A549 (cell line): ENCODE measurements around the gene PROSER1. TPM values are rescaled to one million over a fixed set of nuclear protein-coding genes. Genes with fewer than 3 reads are reported as not detected.

Experiments used
- ATAC-seq, 2 experiments: fragments of 200-7000 bp in 1 of 2; fragments of >200 bp in 1 of 2; cut with Nextera tagmentation in 1 of 2; cut with Tn5 transposase in 1 of 2; 3 replicates each; pipeline versions ENCODE4 v1.8.0 to v1.9.1; 2018 to 2020; ENCODE audit warnings: mild to moderate bottlenecking in 1 of 2, moderate library complexity in 1 of 2
- CTCF ChIA-PET: fragments of 300-600 bp; sonication (Branson Sonifier 250); formaldehyde crosslinking; extraction: SDS; loops from one replicate; lab custom pipeline; 2021; ENCODE audit warnings: antibody characterized with exemption, inconsistent platforms; lab: Yijun Ruan, JAX
- POLR2A ChIA-PET: fragments of 350-600 bp; formaldehyde crosslinking; extraction: SDS; loops from one replicate; lab custom pipeline; 2021; ENCODE audit warnings: antibody characterized with exemption, inconsistent platforms; lab: Yijun Ruan, JAX
- DNase-seq, 2 experiments: peaks; one replicate each; pipeline versions ENCODE4 v3.0.0 to v3.0.0-alpha.2; 2011 to 2016; ENCODE audit warnings: low read depth in 1 of 2, low spot score in 1 of 2
- FAIRE-seq: peaks from 2 replicates; lab custom pipeline; 2011; peaks lifted over from hg19 to GRCh38; lab: Jason Lieb, UNC
- H3K27ac ChIP-seq, 2 experiments: fragments of >200 bp; sonication (Bioruptor Twin); formaldehyde crosslinking; 3 replicates each; pipeline ENCODE4 v1.5.1; 2016 to 2017
- H3K4me1 ChIP-seq: fragments of >200 bp; sonication (Bioruptor Twin); formaldehyde crosslinking; 3 replicates; pipeline ENCODE4 v1.6.1; 2016
- H3K4me2 ChIP-seq: fragments of >200 bp; sonication (Bioruptor Twin); formaldehyde crosslinking; 3 replicates; pipeline ENCODE4 v1.6.1; 2016
- H3K4me3 ChIP-seq: fragments of >200 bp; sonication (Bioruptor Twin); formaldehyde crosslinking; 3 replicates; pipeline ENCODE4 v1.5.1; 2016
- H3K9me3 ChIP-seq: fragments of >200 bp; sonication (Bioruptor Twin); formaldehyde crosslinking; 3 replicates; pipeline ENCODE4 v1.6.1; 2016
- ATOH8 ChIP-seq: fragments of 250-450 bp; sonication (Bioruptor Pico); IDR thresholded peaks from 2 replicates; pipeline ENCODE4 v1.5.0; 2020; ENCODE audit warnings: low read depth, mild to moderate bottlenecking, moderate library complexity
- BCL3 ChIP-seq: fragments of >200 bp; sonication (Bioruptor Twin); formaldehyde crosslinking; IDR thresholded peaks from 3 replicates; pipeline ENCODE4 v1.6.1; 2016
- BHLHE40 ChIP-seq: IDR thresholded peaks from 2 replicates; pipeline ENCODE4 v1.6.1; 2012; ENCODE audit warnings: low read depth, low read length, inconsistent platforms
- CBX8 ChIP-seq: fragments of 200-600 bp; sonication (generic); IDR thresholded peaks from 2 replicates; pipeline ENCODE4 v1.6.1; 2016
- CEBPB ChIP-seq, 2 experiments: fragments of >200 bp in 1 of 2; sonication (Bioruptor Twin) in 1 of 2; formaldehyde crosslinking in 1 of 2; IDR thresholded peaks; 2 replicates each; pipeline ENCODE4 v1.6.1; 2012 to 2016
- CHD4 ChIP-seq: fragments of 200-600 bp; sonication (generic); IDR thresholded peaks from 2 replicates; pipeline ENCODE4 v1.6.1; 2016; ENCODE audit warnings: antibody characterized with exemption, mild to moderate bottlenecking, borderline replicate concordance
- FOSB ChIP-seq: fragments of 250-450 bp; sonication (Bioruptor Pico); IDR thresholded peaks from 2 replicates; pipeline ENCODE4 v1.5.0; 2020; ENCODE audit warnings: mild to moderate bottlenecking, moderate library complexity
- FOSL2 ChIP-seq, 2 experiments: fragments of 450-650 bp in 1 of 2; fragments of >200 bp in 1 of 2; sonication (Bioruptor Twin) in 1 of 2; formaldehyde crosslinking; IDR thresholded peaks; 2 replicates each; pipeline versions ENCODE4 v1.5.0 to v1.6.1; 2016 to 2020; ENCODE audit warnings: mild to moderate bottlenecking in 1 of 2, moderate library complexity in 1 of 2
- FOXS1 ChIP-seq: fragments of 250-450 bp; sonication (Bioruptor Pico); IDR thresholded peaks from 2 replicates; pipeline ENCODE4 v1.5.0; 2020; ENCODE audit warnings: mild to moderate bottlenecking, moderate library complexity
- GATA3 ChIP-seq: IDR thresholded peaks from 2 replicates; pipeline ENCODE4 v1.6.1; 2012; ENCODE audit warnings: borderline replicate concordance
- HES2 ChIP-seq: fragments of >200 bp; sonication (Bioruptor Twin); formaldehyde crosslinking; IDR thresholded peaks from 2 replicates; pipeline ENCODE4 v1.6.1; 2016
- HEYL ChIP-seq: fragments of 250-450 bp; sonication (Bioruptor Pico); IDR thresholded peaks from 2 replicates; pipeline ENCODE4 v1.8.0; 2021; ENCODE audit warnings: mild to moderate bottlenecking, moderate library complexity
- HOXA7 ChIP-seq: fragments of 250-450 bp; sonication (Bioruptor Pico); IDR thresholded peaks from 2 replicates; pipeline ENCODE4 v1.5.0; 2020; ENCODE audit warnings: mild to moderate bottlenecking, moderate library complexity
- HOXB13 ChIP-seq: fragments of 250-450 bp; sonication (Bioruptor Pico); IDR thresholded peaks from 2 replicates; pipeline ENCODE4 v1.5.0; 2020; ENCODE audit warnings: low read depth, mild to moderate bottlenecking, moderate library complexity
- HOXB5 ChIP-seq: fragments of 250-450 bp; sonication (Bioruptor Pico); IDR thresholded peaks from 2 replicates; pipeline ENCODE4 v1.5.0; 2020; ENCODE audit warnings: mild to moderate bottlenecking, moderate library complexity
- MAX ChIP-seq: IDR thresholded peaks from 2 replicates; pipeline ENCODE4 v1.6.1; 2012
- NFE2L2 ChIP-seq: fragments of 150-350 bp; conservative IDR thresholded peaks from 2 replicates; pipeline ENCODE4 v1.6.1; 2014; ENCODE audit warnings: low read length
- NPAS2 ChIP-seq: fragments of 250-450 bp; sonication (Bioruptor Pico); IDR thresholded peaks from 2 replicates; pipeline ENCODE4 v1.8.0; 2022; ENCODE audit warnings: mild to moderate bottlenecking, moderate library complexity, borderline replicate concordance
- PHF8 ChIP-seq: fragments of 200-600 bp; sonication (generic); IDR thresholded peaks from 2 replicates; pipeline ENCODE4 v1.6.1; 2016; ENCODE audit warnings: low read depth, mild to moderate bottlenecking, antibody characterized with exemption, moderate library complexity, borderline replicate concordance
- TP53 ChIP-seq: fragments of 250-450 bp; sonication (Bioruptor Pico); IDR thresholded peaks from 2 replicates; pipeline ENCODE4 v1.5.0; 2021; ENCODE audit warnings: mild to moderate bottlenecking, moderate library complexity
- ZC3H11A ChIP-seq: fragments of 450-650 bp; IDR thresholded peaks from 2 replicates; pipeline ENCODE4 v1.6.1; 2014; ENCODE audit warnings: antibody characterized with exemption, mild to moderate bottlenecking
- ZNF302 ChIP-seq: fragments of 250-450 bp; sonication (Bioruptor Pico); IDR thresholded peaks from 2 replicates; pipeline ENCODE4 v1.9.0; 2021; ENCODE audit warnings: inconsistent platforms, mild to moderate bottlenecking, moderate library complexity
- WGBS: methylation state at CpG from one replicate; pipeline ENCODE4 v1.1.6; 2017; ENCODE audit errors: missing lambda C conversion rate; 5-methylcytosine and 5-hydroxymethylcytosine counted together
- polyA plus RNA-seq, 4 experiments: library from polyadenylated mRNA; depleted of rRNA in 3 of 4; stranded (reverse); fragments of >200 nt; fragmentation: RNase III in 1 of 4; extraction: RNeasy Plus Mini Kit Qiagen cat#74134 plus additional on column Dnase treatment in 1 of 4; gene quantifications; 2 replicates in 3 of 4; 3 replicates in 1 of 4; pipeline ENCODE4 v1.2.3, GENCODE V29; 2011 to 2017

PROSER1 gene
- polyA plus RNA-seq, 2 of the 4 experiments (the other 2 are of a cell fraction) = 9.9 to 19.0 TPM

GRCh38 chr13:39062004-39062403 lies 24.1 kb upstream of the PROSER1 start:
- 50% methylated on average over 4 of the region's 4 CpGs for WGBS
- ATAC-seq (no peak), FAIRE-seq (no peak), DNase-seq (no peak)
- CTCF ChIA-PET = interaction anchor here (1.2 to 1.5 kb wide), 2 partner anchors 11 to 554 kb away, joined by 3 to 6 read pairs; no protein-coding TSS in a partner anchor
- no peaks in the 10 kb centered on the region for H3K9me3 ChIP-seq
- POLR2A ChIA-PET = no interaction called here
- no peaks in the 10 kb centered on the region for H3K4me1 ChIP-seq
- H3K4me2 ChIP-seq = no peak overlapping the region
- TF ChIP-seq BCL3 = no peak
- TF ChIP-seq HOXB5 (CRISPR knock-in tag) = no peak
- TF ChIP-seq FOSL2 (IDR thresholded peaks at IDR 0.05) = no peak
- no peak for TF ChIP-seq FOSL2 (CRISPR knock-in tag; IDR thresholded peaks at IDR 0.05)
- no peak for TF ChIP-seq ZC3H11A
- no peak for TF ChIP-seq FOSB (CRISPR knock-in tag)
- no peak for TF ChIP-seq FOXS1 (CRISPR knock-in tag)
- TF ChIP-seq NFE2L2 = no peak
- TF ChIP-seq PHF8 = no peak
- TF ChIP-seq BHLHE40 = no peak
- TF ChIP-seq TP53 = no peak
- no peak overlapping the region for H3K27ac ChIP-seq
- H3K4me3 ChIP-seq = no peak overlapping the region

- ChIA-PET POLR2A (no interaction called here), CTCF (no interaction called here)
- H3K4me2 ChIP-seq = no peak overlapping the region
- no peak overlapping the region for H3K27ac ChIP-seq
- TF ChIP-seq HOXA7 (no peak), MAX (no peak), ATOH8 (CRISPR knock-in tag) (no peak), NPAS2 (CRISPR knock-in tag) (no peak), HES2 (no peak), GATA3 (no peak), HOXB13 (CRISPR knock-in tag) (no peak), CEBPB (IDR thresholded peaks at IDR 0.05) (no peak), NFE2L2 (no peak), HEYL (CRISPR knock-in tag) (no peak), ZNF302 (CRISPR knock-in tag) (no peak)
- FAIRE-seq (no peak), DNase-seq (no peak), ATAC-seq (no peak)
- H3K9me3 ChIP-seq = no peaks in the 10 kb centered on the region
- H3K4me1 ChIP-seq = no peaks in the 10 kb centered on the region
- no peak overlapping the region for H3K4me3 ChIP-seq
These were observed 20.2 kb upstream of the PROSER1 start for GRCh38 chr13:39058040-39058439.

GRCh38 chr13:39056018-39056417 lies 18.1 kb upstream of the PROSER1 start:
- CTCF ChIA-PET = interaction anchor here (0.9 kb wide), 1 partner anchor 560 kb away, joined by 3 read pairs; no protein-coding TSS in a partner anchor
- FAIRE-seq = no peak
- H3K4me2 ChIP-seq = no peak overlapping the region
- H3K4me3 ChIP-seq = no peak overlapping the region
- WGBS = 94% methylated on average over 1 of the region's 1 CpG
- no peak overlapping the region for H3K27ac ChIP-seq
- no peak for ATAC-seq
- no peaks in the 10 kb centered on the region for H3K9me3 ChIP-seq
- TF ChIP-seq CBX8 (no peak), CHD4 (no peak)
- no peaks in the 10 kb centered on the region for H3K4me1 ChIP-seq
- POLR2A ChIA-PET = no interaction called here
- DNase-seq = no peak
